GM06990 (cell line): ENCODE data around the gene GOLGA3.

Source experiments
- DNase-seq: peaks from one replicate; pipeline ENCODE4 v3.0.0-alpha.2; 2011; ENCODE audit not compliant: insufficient read length; ENCODE audit errors: extremely low read depth
- H3K27me3 ChIP-seq: replicated peaks from 2 replicates; pipeline ENCODE4 v1.6.0; 2011; ENCODE audit warnings: low read length; ENCODE audit not compliant: control insufficient read depth, insufficient read depth
- H3K36me3 ChIP-seq: 2 replicates; pipeline ENCODE4 v1.5.1; 2011; ENCODE audit warnings: low read length; ENCODE audit not compliant: control insufficient read depth, insufficient read depth
- H3K4me3 ChIP-seq: replicated peaks from 2 replicates; pipeline ENCODE4 v1.5.1; 2011; ENCODE audit warnings: low read depth, mild to moderate bottlenecking, control low read depth, low read length
- TF ChIP-seq, protein P1 (sequence below): IDR thresholded peaks from 2 replicates; pipeline ENCODE4 v1.5.1; 2011; ENCODE audit warnings: low read length, control low read depth, mild to moderate bottlenecking, inconsistent platforms; ENCODE audit not compliant: insufficient read depth, poor library complexity, severe bottlenecking

The GOLGA3 gene

DNA sequence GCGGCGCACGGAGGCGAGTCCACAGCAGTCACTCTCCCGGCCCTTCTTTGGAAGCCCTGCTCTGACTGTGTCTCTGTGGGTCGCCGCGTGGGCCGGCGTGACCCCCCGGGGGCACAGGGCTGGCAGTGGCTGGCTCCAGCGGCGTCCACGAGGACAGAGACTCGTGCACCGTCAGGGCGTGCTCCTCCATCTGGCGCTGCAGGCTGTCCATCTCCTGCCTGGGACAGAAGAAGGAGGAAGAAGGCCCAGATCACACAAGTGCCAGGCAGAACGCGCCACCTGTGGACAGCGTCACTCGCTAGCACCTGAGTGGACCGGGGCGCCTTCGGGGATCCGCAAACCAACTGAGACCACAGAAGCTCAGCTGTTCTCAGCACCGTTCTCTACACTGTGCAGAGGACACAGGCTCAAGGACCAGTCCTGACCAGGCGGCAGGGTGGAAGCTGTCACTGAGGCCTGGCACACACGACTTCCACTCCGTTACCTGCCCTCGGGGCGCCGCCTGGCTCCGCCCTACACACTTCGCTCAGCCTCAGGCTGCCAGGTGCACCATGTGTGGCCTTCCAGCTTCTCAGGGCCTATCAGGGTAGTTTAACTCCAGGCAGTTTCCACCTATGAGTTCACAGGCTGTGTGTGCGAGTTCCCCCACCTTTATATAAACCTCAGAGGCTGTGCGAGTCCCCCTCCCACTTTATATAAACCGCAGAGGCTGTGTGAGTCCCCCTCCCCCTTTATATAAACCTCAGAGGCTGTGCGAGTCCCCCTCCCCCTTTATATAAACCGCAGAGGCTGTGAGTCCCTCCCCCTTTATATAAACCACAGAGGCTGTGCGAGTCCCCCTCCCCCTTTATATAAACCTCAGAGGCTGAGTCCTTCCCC is 55.4 kb downstream of the GOLGA3 start:
- H3K36me3 ChIP-seq, result peaks cover 38% of the 10 kb centered on the region
- H3K4me3 ChIP-seq, result no peak overlapping the region
- H3K27me3 ChIP-seq, result no peaks in the 10 kb centered on the region
- TF ChIP-seq, protein P1, sequence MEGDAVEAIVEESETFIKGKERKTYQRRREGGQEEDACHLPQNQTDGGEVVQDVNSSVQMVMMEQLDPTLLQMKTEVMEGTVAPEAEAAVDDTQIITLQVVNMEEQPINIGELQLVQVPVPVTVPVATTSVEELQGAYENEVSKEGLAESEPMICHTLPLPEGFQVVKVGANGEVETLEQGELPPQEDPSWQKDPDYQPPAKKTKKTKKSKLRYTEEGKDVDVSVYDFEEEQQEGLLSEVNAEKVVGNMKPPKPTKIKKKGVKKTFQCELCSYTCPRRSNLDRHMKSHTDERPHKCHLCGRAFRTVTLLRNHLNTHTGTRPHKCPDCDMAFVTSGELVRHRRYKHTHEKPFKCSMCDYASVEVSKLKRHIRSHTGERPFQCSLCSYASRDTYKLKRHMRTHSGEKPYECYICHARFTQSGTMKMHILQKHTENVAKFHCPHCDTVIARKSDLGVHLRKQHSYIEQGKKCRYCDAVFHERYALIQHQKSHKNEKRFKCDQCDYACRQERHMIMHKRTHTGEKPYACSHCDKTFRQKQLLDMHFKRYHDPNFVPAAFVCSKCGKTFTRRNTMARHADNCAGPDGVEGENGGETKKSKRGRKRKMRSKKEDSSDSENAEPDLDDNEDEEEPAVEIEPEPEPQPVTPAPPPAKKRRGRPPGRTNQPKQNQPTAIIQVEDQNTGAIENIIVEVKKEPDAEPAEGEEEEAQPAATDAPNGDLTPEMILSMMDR, result no peak
- no peak for DNase-seq

GRCh38 chr12:132772606-132773005 is 56.1 kb downstream of the GOLGA3 start:
- H3K36me3 ChIP-seq, result peaks cover 37% of the 10 kb centered on the region
- H3K4me3 ChIP-seq, result no peak overlapping the region
- DNase-seq, result peak; percentile 83
- no peaks in the 10 kb centered on the region for H3K27me3 ChIP-seq
- TF ChIP-seq, protein P1, result no peak

GRCh38 chr12:132771126-132771838 is 57.4 kb downstream of the GOLGA3 start:
- TF ChIP-seq, protein P1, result no peak
- Histone ChIP-seq H3K36me3 (peaks cover 26% of the 10 kb centered on the region), H3K27me3 (no peaks in the 10 kb centered on the region), H3K4me3 (no peak overlapping the region)
- peak; percentile 70 for DNase-seq

- TF ChIP-seq, protein P1, result no peak
- DNase-seq, result no peak
- H3K4me3 ChIP-seq, result no peak overlapping the region
- H3K27me3 ChIP-seq, result no peaks in the 10 kb centered on the region
- peaks cover 2% of the 10 kb centered on the region for H3K36me3 ChIP-seq
Observed at GRCh38 chr12:132766380-132767085, 62.1 kb downstream of the GOLGA3 start.

GRCh38 chr12:132765361-132765760 is 63.3 kb downstream of the GOLGA3 start:
- no peak for DNase-seq
- Histone ChIP-seq H3K36me3 (peaks cover 2% of the 10 kb centered on the region), H3K27me3 (no peaks in the 10 kb centered on the region), H3K4me3 (no peak overlapping the region)
- TF ChIP-seq, protein P1, result no peak
